Measurements from ENCODE around the gene CDC42EP4.
A peak's percentile ranks its signal among the peaks of the same experiment; 100 is the strongest.

Gene CDC42EP4

GRCh38 chr17:73297934-73298861 is 13.6 kb downstream of the CDC42EP4 start:
- no peak overlapping the region for H3K27ac ChIP-seq
- no peak for TF ChIP-seq CTCF (IDR thresholded peaks at IDR 0.05)
- DNase-seq (ENCODE audit: low spot score) = no peak
- H3K4me3 ChIP-seq = no peak overlapping the region

- no peak for TF ChIP-seq CTCF (IDR thresholded peaks at IDR 0.05)
- peak overlapping the region; percentile 95 to 97 for H3K27ac ChIP-seq
- peak; percentile 88 for DNase-seq (ENCODE audit: low spot score)
- H3K4me3 ChIP-seq = no peak overlapping the region
Observed at GRCh38 chr17:73293480-73293911, 18.3 kb downstream of the CDC42EP4 start.

- Histone ChIP-seq H3K27ac (peak overlapping the region; percentile 95 to 97), H3K4me3 (no peak overlapping the region)
- DNase-seq (ENCODE audit: low spot score) = no peak
- no peak for TF ChIP-seq CTCF (IDR thresholded peaks at IDR 0.05)
Observed at GRCh38 chr17:73293031-73293430, 18.8 kb downstream of the CDC42EP4 start.

- peak overlapping the region; percentile 95 to 97 for H3K27ac ChIP-seq
- peak; percentile 94 for DNase-seq (ENCODE audit: low spot score)
- H3K4me3 ChIP-seq = peak overlapping the region; percentile 60
- no peak for TF ChIP-seq CTCF (IDR thresholded peaks at IDR 0.05)
Observed at GRCh38 chr17:73292031-73292531, 19.7 kb downstream of the CDC42EP4 start.

- peak overlapping the region; percentile 60 for H3K4me3 ChIP-seq
- H3K27ac ChIP-seq = peak overlapping the region; percentile 95 to 97
- DNase-seq (ENCODE audit: low spot score) = peak; percentile 92
- TF ChIP-seq CTCF (IDR thresholded peaks at IDR 0.05) = no peak
Observed at GRCh38 chr17:73291260-73291801, 20.5 kb downstream of the CDC42EP4 start.

GRCh38 chr17:73290399-73291259 is 21.2 kb downstream of the CDC42EP4 start:
- Histone ChIP-seq H3K4me3 (peak overlapping the region; percentile 60), H3K27ac (peak overlapping the region; percentile 95 to 97)
- no peak for DNase-seq (ENCODE audit: low spot score)
- TF ChIP-seq CTCF (IDR thresholded peaks at IDR 0.05) = no peak
